ENCODE data around the gene CASK. TPM values are rescaled to one million over a fixed set of nuclear protein-coding genes. Genes with fewer than 3 reads are reported as not detected.

CASK gene
- total and polyA plus RNA-seq, 7 experiments from 2014 or later = 5.6 to 72.4 (median 43.5) TPM

DNA sequence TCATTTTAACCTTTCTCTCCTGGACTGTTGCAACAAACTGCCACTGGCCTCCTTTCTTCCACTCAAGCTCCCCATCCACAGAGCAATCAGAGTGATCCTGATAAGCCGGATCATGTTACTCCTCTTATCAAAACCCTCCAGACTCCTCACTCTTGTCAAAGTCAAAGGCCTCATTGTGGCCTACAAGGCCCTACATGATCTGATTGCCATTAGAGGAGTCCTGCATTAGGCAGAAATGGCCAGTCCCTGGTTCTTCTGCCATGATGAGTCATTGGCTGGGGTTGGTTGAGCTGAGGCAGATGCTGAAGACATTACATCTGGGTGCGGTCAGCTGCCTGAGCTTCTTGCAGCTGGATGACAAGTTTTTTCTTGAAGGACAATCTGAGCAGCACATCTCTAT is 32.7 kb upstream of the CASK start:
- H3K36me3 Mint-ChIP-seq = no peaks in the 10 kb centered on the region
- Histone ChIP-seq H3K27me3 (ENCODE audit: control insufficient read depth in 2 of 2, insufficient read depth in 2 of 2, low read length in 2 of 2) (no peaks in the 10 kb centered on the region), H3K9me3 (ENCODE audit: control insufficient read depth in 2 of 3, low read length in 3 of 3) (no peaks in the 10 kb centered on the region), H3K27ac (ENCODE audit: low read depth, low read length) (no peak overlapping the region), H3K4me3 (ENCODE audit: low read length) (no peak overlapping the region), H3K4me1 (ENCODE audit: control insufficient read depth in 2 of 2, insufficient read depth in 2 of 2, low read length in 2 of 2) (no peaks in the 10 kb centered on the region), H3K36me3 (ENCODE audit: control insufficient read depth in 2 of 3, insufficient read depth in 3 of 3, low read length in 3 of 3) (no peaks in the 10 kb centered on the region)
- intact Hi-C loops (cut with micrococcal nuclease) = no loop called here
- ChIA-PET POLR2A (no interaction called here), CTCF (no interaction called here)
- H3K27me3 Mint-ChIP-seq = peaks cover 0 to 2% (median 0%) of the 10 kb centered on the region in 5 donors
- ATAC-seq (no peak), DNase-seq (no peak)
- no peak overlapping the region for H3K27ac Mint-ChIP-seq
- no peak overlapping the region for H3K4me3 Mint-ChIP-seq
- peaks cover 0 to 4% (median 0%) of the 10 kb centered on the region in 7 donors for H3K4me1 Mint-ChIP-seq
- H3K9me3 Mint-ChIP-seq = no peaks in the 10 kb centered on the region

DNA sequence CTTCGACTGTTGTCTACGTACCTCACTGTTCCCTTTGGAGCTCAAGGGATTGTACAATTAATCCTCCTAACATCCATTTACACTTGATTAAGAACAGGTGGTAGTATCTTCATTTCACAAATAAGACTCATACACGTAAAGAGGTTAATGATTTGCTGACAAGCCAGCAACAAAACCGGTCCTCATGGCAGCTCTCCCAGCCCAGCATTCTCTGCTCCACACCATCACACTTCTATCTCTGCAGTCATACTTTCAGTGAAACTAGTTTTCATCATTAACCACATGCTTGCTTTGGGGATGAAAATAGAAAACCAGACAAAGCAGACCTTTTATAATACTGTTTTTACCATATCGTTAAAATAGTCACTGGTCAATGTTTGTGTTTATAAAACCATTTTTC is 28.7 kb upstream of the CASK start:
- Histone ChIP-seq H3K4me3 (ENCODE audit: low read length) (no peak overlapping the region), H3K4me1 (ENCODE audit: control insufficient read depth in 2 of 2, insufficient read depth in 2 of 2, low read length in 2 of 2) (no peaks in the 10 kb centered on the region), H3K27ac (ENCODE audit: low read depth, low read length) (no peak overlapping the region), H3K9me3 (ENCODE audit: control insufficient read depth in 2 of 3, low read length in 3 of 3) (no peaks in the 10 kb centered on the region), H3K36me3 (ENCODE audit: control insufficient read depth in 2 of 3, insufficient read depth in 3 of 3, low read length in 3 of 3) (no peaks in the 10 kb centered on the region), H3K27me3 (ENCODE audit: control insufficient read depth in 2 of 2, insufficient read depth in 2 of 2, low read length in 2 of 2) (no peaks in the 10 kb centered on the region)
- ATAC-seq = no peak
- no peak overlapping the region for H3K27ac Mint-ChIP-seq
- no peak for DNase-seq
- H3K27me3 Mint-ChIP-seq = no peaks in the 10 kb centered on the region
- no peaks in the 10 kb centered on the region for H3K36me3 Mint-ChIP-seq
- intact Hi-C loops (cut with micrococcal nuclease) = no loop called here
- POLR2A ChIA-PET = no interaction called here
- H3K4me3 Mint-ChIP-seq = no peak overlapping the region
- CTCF ChIA-PET = interaction anchor here (1.2 kb wide), 1 partner anchor 123 kb away, joined by 3 read pairs; no protein-coding TSS in a partner anchor
- H3K9me3 Mint-ChIP-seq = no peaks in the 10 kb centered on the region
- peaks cover 0 to 1% (median 0%) of the 10 kb centered on the region in 7 donors for H3K4me1 Mint-ChIP-seq

DNA sequence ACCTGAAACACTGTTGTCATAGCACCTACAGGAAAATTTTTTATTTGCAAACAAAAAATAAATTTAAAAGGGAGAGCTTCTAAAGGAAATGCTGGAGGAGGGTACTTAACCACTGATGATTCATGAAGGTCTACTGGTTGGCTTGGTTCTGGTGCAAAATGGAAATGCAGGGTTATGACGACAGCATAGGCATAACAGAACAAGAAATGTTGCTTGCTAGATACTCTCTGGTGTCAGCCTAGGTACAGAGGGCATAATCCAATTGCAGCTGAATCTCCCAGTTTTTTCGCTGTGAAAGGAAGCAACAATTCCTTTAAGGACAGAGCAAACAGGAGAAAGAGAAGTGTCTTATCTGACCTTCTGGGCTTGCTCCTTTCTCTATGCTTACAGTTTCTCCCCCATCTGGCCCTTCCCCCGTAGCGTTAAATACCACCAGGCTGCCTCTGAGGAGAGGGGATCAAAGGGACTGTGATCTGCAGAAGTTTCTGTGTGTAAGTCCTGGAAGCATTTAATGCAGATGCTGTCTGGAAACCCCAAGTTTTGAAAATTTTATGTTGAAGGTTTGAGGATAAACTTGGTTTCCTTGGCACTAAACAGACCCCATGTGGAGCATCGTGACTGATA is 23.7 kb upstream of the CASK start:
- Mint-ChIP-seq H3K27me3 (peaks cover 0 to 3% (median 0%) of the 10 kb centered on the region in 5 donors), H3K27ac (no peak overlapping the region), H3K9me3 (no peaks in the 10 kb centered on the region), H3K36me3 (no peaks in the 10 kb centered on the region), H3K4me3 (no peak overlapping the region), H3K4me1 (peaks cover 0 to 6% (median 0%) of the 10 kb centered on the region in 7 donors)
- Histone ChIP-seq H3K9me3 (ENCODE audit: control insufficient read depth in 2 of 3, low read length in 3 of 3) (no peaks in the 10 kb centered on the region), H3K27ac (ENCODE audit: low read depth, low read length) (no peak overlapping the region), H3K4me1 (ENCODE audit: control insufficient read depth in 2 of 2, insufficient read depth in 2 of 2, low read length in 2 of 2) (no peaks in the 10 kb centered on the region), H3K36me3 (ENCODE audit: control insufficient read depth in 2 of 3, insufficient read depth in 3 of 3, low read length in 3 of 3) (no peaks in the 10 kb centered on the region), H3K4me3 (ENCODE audit: low read length) (no peak overlapping the region), H3K27me3 (ENCODE audit: control insufficient read depth in 2 of 2, insufficient read depth in 2 of 2, low read length in 2 of 2) (no peaks in the 10 kb centered on the region)
- no peak for DNase-seq
- intact Hi-C loops (cut with micrococcal nuclease) = no loop called here
- POLR2A ChIA-PET = no interaction called here
- ATAC-seq = no peak
- CTCF ChIA-PET = no interaction called here

DNA sequence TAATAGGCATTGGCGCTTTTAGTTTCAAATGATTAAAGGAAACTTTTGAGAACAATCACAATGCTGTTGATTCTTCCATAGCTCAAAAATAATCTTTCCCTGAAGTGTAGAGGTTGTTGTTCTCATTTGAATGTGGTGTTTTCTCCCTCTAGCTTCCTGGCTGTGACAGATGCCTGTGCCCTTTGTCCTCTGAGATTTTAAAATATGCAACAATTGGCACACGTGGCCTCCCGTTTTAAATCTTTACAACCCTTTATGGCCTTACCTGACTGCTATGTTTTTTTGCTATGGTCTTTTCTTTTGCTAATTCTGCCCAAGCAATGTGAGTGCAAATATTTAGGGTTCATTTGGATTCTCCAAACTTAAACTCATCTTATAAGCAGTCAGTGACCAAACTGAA is 22.9 kb upstream of the CASK start:
- Mint-ChIP-seq H3K27ac (no peak overlapping the region), H3K4me1 (peaks cover 0 to 6% (median 0%) of the 10 kb centered on the region in 7 donors), H3K27me3 (peaks cover 0 to 7% (median 0%) of the 10 kb centered on the region in 5 donors), H3K9me3 (no peaks in the 10 kb centered on the region), H3K36me3 (peaks cover 0 to under 1% (median 0%) of the 10 kb centered on the region in 5 donors), H3K4me3 (no peak overlapping the region)
- CTCF ChIA-PET = no interaction called here
- no peaks in the 10 kb centered on the region for H3K27me3 ChIP-seq (ENCODE audit: control insufficient read depth in 2 of 2, insufficient read depth in 2 of 2, low read length in 2 of 2)
- H3K36me3 ChIP-seq (ENCODE audit: control insufficient read depth in 2 of 3, insufficient read depth in 3 of 3, low read length in 3 of 3) = no peaks in the 10 kb centered on the region
- intact Hi-C loops (cut with micrococcal nuclease) = no loop called here
- H3K4me1 ChIP-seq (ENCODE audit: control insufficient read depth in 2 of 2, insufficient read depth in 2 of 2, low read length in 2 of 2) = no peaks in the 10 kb centered on the region
- DNase-seq (no peak), ATAC-seq (no peak)
- no peak overlapping the region for H3K4me3 ChIP-seq (ENCODE audit: low read length)
- H3K27ac ChIP-seq (ENCODE audit: low read depth, low read length) = no peak overlapping the region
- POLR2A ChIA-PET = no interaction called here
- H3K9me3 ChIP-seq (ENCODE audit: control insufficient read depth in 2 of 3, low read length in 3 of 3) = no peaks in the 10 kb centered on the region

DNA sequence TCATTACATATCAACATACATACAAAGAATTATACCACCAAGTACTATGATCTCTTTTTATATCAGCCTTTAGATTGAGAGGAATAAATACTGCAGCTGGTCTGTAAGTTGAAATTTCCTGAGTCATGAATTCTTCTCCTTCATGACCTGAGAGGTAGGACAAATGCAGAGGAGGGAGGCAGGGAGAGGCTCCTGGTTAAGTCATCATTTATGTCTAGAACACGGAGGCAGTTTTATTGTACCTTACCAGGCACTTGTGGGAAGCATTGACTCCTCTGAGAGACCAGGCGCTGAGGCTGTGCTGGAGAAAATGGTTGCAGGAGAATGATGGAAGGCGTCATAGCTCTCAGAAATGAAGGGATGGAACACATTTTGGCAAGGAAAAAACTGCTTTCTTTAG is 12.5 kb upstream of the CASK start:
- Histone ChIP-seq H3K9me3 (ENCODE audit: control insufficient read depth in 2 of 3, low read length in 3 of 3) (no peaks in the 10 kb centered on the region), H3K4me1 (ENCODE audit: control insufficient read depth in 2 of 2, insufficient read depth in 2 of 2, low read length in 2 of 2) (peaks cover 0 to 7% of the 10 kb centered on the region in 2 donors), H3K36me3 (ENCODE audit: control insufficient read depth in 2 of 3, insufficient read depth in 3 of 3, low read length in 3 of 3) (no peaks in the 10 kb centered on the region), H3K27me3 (ENCODE audit: control insufficient read depth in 2 of 2, insufficient read depth in 2 of 2, low read length in 2 of 2) (no peaks in the 10 kb centered on the region), H3K27ac (ENCODE audit: low read depth, low read length) (no peak overlapping the region), H3K4me3 (ENCODE audit: low read length) (no peak overlapping the region)
- H3K36me3 Mint-ChIP-seq = peaks cover 0 to 3% (median 0%) of the 10 kb centered on the region in 5 donors
- ATAC-seq = no peak
- ChIA-PET POLR2A (no interaction called here), CTCF (no interaction called here)
- intact Hi-C loops (cut with micrococcal nuclease) = no loop called here
- H3K27me3 Mint-ChIP-seq = no peaks in the 10 kb centered on the region
- DNase-seq = no peak
- H3K9me3 Mint-ChIP-seq = peaks cover 0 to 3% (median 0%) of the 10 kb centered on the region in 11 donors
- H3K27ac Mint-ChIP-seq = no peak overlapping the region
- H3K4me3 Mint-ChIP-seq = no peak overlapping the region
- peaks cover 0 to 14% (median 7%) of the 10 kb centered on the region in 7 donors for H3K4me1 Mint-ChIP-seq

DNA sequence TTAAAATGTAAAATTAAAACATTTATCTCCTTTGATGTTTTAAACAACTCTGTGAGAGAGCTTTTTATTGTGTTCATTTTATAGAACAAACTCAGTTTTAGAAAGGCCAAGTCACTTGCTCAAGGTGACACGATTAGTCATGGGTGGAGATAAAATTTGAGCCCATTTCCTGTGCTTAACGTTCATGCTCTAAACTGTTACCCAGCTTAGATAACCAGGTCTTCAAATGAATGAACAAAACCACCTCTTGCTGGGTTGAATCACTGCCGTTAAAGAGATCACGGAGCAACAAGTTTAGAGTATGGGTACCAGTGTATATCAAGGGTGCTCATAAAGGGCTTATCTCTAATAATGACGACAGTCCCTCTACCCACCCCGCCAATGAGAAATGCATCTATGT is 10.2 kb upstream of the CASK start:
- Mint-ChIP-seq H3K27me3 (peaks cover 0 to 8% (median 0%) of the 10 kb centered on the region in 5 donors), H3K27ac (no peak overlapping the region), H3K9me3 (peaks cover 0 to 4% (median 0%) of the 10 kb centered on the region in 11 donors), H3K36me3 (peaks cover 0 to 3% (median 0%) of the 10 kb centered on the region in 5 donors), H3K4me3 (no peak overlapping the region), H3K4me1 (peaks cover 0 to 13% (median 7%) of the 10 kb centered on the region in 7 donors)
- Histone ChIP-seq H3K27ac (ENCODE audit: low read depth, low read length) (no peak overlapping the region), H3K9me3 (ENCODE audit: control insufficient read depth in 2 of 3, low read length in 3 of 3) (no peaks in the 10 kb centered on the region), H3K36me3 (ENCODE audit: control insufficient read depth in 2 of 3, insufficient read depth in 3 of 3, low read length in 3 of 3) (no peaks in the 10 kb centered on the region), H3K27me3 (ENCODE audit: control insufficient read depth in 2 of 2, insufficient read depth in 2 of 2, low read length in 2 of 2) (no peaks in the 10 kb centered on the region), H3K4me3 (ENCODE audit: low read length) (no peak overlapping the region), H3K4me1 (ENCODE audit: control insufficient read depth in 2 of 2, insufficient read depth in 2 of 2, low read length in 2 of 2) (peaks cover 0 to 7% of the 10 kb centered on the region in 2 donors)
- POLR2A ChIA-PET = interaction anchor here (0.6 to 0.9 kb wide), 2 partner anchors 10 to 59 kb away, joined by 3 read pairs; no protein-coding TSS in a partner anchor
- no peak for DNase-seq
- CTCF ChIA-PET = no interaction called here
- ATAC-seq = no peak
- intact Hi-C loops (cut with micrococcal nuclease) = no loop called here

DNA sequence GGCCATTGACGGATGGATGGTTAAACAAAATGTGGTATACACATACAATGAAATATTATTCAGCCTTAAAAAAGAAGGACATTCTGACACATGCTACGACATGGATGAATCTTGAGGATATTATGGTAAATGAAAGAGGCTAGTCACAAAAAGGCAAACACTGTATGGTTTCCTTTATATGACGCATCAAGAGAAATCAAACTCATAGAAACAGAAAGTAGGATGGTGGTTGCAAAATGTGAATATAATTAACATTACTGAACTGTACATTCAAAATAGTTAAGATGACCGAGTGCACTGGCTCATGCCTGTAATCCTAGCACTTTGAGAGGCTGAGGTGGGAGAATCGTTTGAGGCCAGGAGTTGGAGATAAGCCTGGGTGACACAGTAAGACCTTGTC is 9.5 kb upstream of the CASK start:
- no peaks in the 10 kb centered on the region for H3K36me3 ChIP-seq (ENCODE audit: control insufficient read depth in 2 of 3, insufficient read depth in 3 of 3, low read length in 3 of 3)
- H3K9me3 Mint-ChIP-seq = peaks cover 0 to 4% (median 0%) of the 10 kb centered on the region in 11 donors
- no peak overlapping the region for H3K4me3 ChIP-seq (ENCODE audit: low read length)
- H3K27me3 Mint-ChIP-seq = peaks cover 0 to 8% (median 0%) of the 10 kb centered on the region in 5 donors
- H3K4me1 Mint-ChIP-seq = peaks cover 0 to 7% (median under 1%) of the 10 kb centered on the region in 7 donors
- H3K27ac ChIP-seq (ENCODE audit: low read depth, low read length) = no peak overlapping the region
- POLR2A ChIA-PET = no interaction called here
- no peak overlapping the region for H3K4me3 Mint-ChIP-seq
- CTCF ChIA-PET = no interaction called here
- DNase-seq = no peak
- no peaks in the 10 kb centered on the region for H3K27me3 ChIP-seq (ENCODE audit: control insufficient read depth in 2 of 2, insufficient read depth in 2 of 2, low read length in 2 of 2)
- intact Hi-C loops (cut with micrococcal nuclease) = no loop called here
- peaks cover 0 to 3% (median 0%) of the 10 kb centered on the region in 5 donors for H3K36me3 Mint-ChIP-seq
- no peaks in the 10 kb centered on the region for H3K9me3 ChIP-seq (ENCODE audit: control insufficient read depth in 2 of 3, low read length in 3 of 3)
- H3K27ac Mint-ChIP-seq = no peak overlapping the region
- ATAC-seq = no peak
- peaks cover 0 to 4% of the 10 kb centered on the region in 2 donors for H3K4me1 ChIP-seq (ENCODE audit: control insufficient read depth in 2 of 2, insufficient read depth in 2 of 2, low read length in 2 of 2)

All from naive thymus-derived CD4-positive, alpha-beta T cell (primary cell).